Measurements from ENCODE around the gene EMID1. TPM values are rescaled to one million over a fixed set of nuclear protein-coding genes. Genes with fewer than 3 reads are reported as not detected.
A peak's percentile ranks its signal among the peaks of the same experiment; 100 is the strongest.

The EMID1 gene
- total RNA-seq: under 0.01 and 0.32 TPM in 2 replicates

- peak; percentile 34 for TF ChIP-seq CTCF (IDR thresholded peaks at IDR 0.05; ENCODE audit: insufficient read depth, low read depth, low read length)
- H3K4me3 ChIP-seq (ENCODE audit: low read depth, low read length): peak within 1 kb of the TSS; percentile 54
- DNase-seq (ENCODE audit: low read depth): peak; percentile 26
Observed at GRCh38 chr22:29205594-29206371, at the start of gene EMID1. Gene EMID1 (plus strand): TSS chr22:29205896. CDS start chr22:29206039, 143 bp downstream.

GRCh38 chr22:29155966-29156365, 49.7 kb upstream of the EMID1 start:
- no peak for TF ChIP-seq CTCF (IDR thresholded peaks at IDR 0.05; ENCODE audit: insufficient read depth, low read depth, low read length)
- DNase-seq (ENCODE audit: low read depth): no peak
- H3K4me3 ChIP-seq (ENCODE audit: low read depth, low read length): no peak overlapping the region

- TF ChIP-seq CTCF (IDR thresholded peaks at IDR 0.05; ENCODE audit: insufficient read depth, low read depth, low read length): peak; percentile 34
- DNase-seq (ENCODE audit: low read depth): no peak
Observed at GRCh38 chr22:29156507-29156906, 49.2 kb upstream of the EMID1 start.

GRCh38 chr22:29157759-29158535, 47.7 kb upstream of the EMID1 start:
- DNase-seq (ENCODE audit: low read depth): no peak
- no peak for TF ChIP-seq CTCF (IDR thresholded peaks at IDR 0.05; ENCODE audit: insufficient read depth, low read depth, low read length)
- no peak overlapping the region for H3K4me3 ChIP-seq (ENCODE audit: low read depth, low read length)

More at GRCh38 chr22:29156507-29156906, 49.2 kb upstream of the EMID1 start:
- H3K4me3 ChIP-seq (ENCODE audit: low read depth, low read length): no peak overlapping the region

- no peak for TF ChIP-seq CTCF (IDR thresholded peaks at IDR 0.05; ENCODE audit: insufficient read depth, low read depth, low read length)
- H3K4me3 ChIP-seq (ENCODE audit: low read depth, low read length): no peak overlapping the region
- DNase-seq (ENCODE audit: low read depth): no peak
Observed at GRCh38 chr22:29158546-29158945, 47.1 kb upstream of the EMID1 start.

GRCh38 chr22:29163808-29164207, 41.9 kb upstream of the EMID1 start:
- DNase-seq (ENCODE audit: low read depth): no peak
- no peak overlapping the region for H3K4me3 ChIP-seq (ENCODE audit: low read depth, low read length)
- TF ChIP-seq CTCF (IDR thresholded peaks at IDR 0.05; ENCODE audit: insufficient read depth, low read depth, low read length): no peak

All from fibroblast of villous mesenchyme (primary cell).